Neural progenitor cell (in vitro differentiated cells): ENCODE measurements around the gene FARP1. TPM values are rescaled to one million over a fixed set of nuclear protein-coding genes. Genes with fewer than 3 reads are reported as not detected.

Source experiments
- DNase-seq: peaks from one replicate; pipeline ENCODE4 v3.0.0-alpha.2; 2016; ENCODE audit warnings: low spot score
- H2AFZ ChIP-seq: fragments of 200-600 bp; sonication (generic); replicated peaks from 2 replicates; pipeline ENCODE4 v1.6.1; 2016; ENCODE audit warnings: antibody characterized with exemption
- H3F3A ChIP-seq: fragments of 200-600 bp; sonication (generic); 2 replicates; pipeline ENCODE4 v1.6.1; 2016; ENCODE audit warnings: antibody characterized with exemption, low read depth
- H3K27ac ChIP-seq: fragments of 200-600 bp; sonication (generic); 2 replicates; pipeline ENCODE4 v1.5.1; 2016; ENCODE audit warnings: mild to moderate bottlenecking
- H3K27me3 ChIP-seq: fragments of 200-600 bp; sonication (generic); 2 replicates; pipeline ENCODE4 v1.6.1; 2016; ENCODE audit warnings: mild to moderate bottlenecking, moderate library complexity
- H3K36me3 ChIP-seq: fragments of 200-600 bp; sonication (generic); 2 replicates; pipeline ENCODE4 v1.5.1; 2016
- H3K4me1 ChIP-seq: fragments of 200-600 bp; sonication (generic); 2 replicates; pipeline ENCODE4 v1.6.1; 2016; ENCODE audit warnings: mixed run types
- H3K4me2 ChIP-seq: fragments of 200-600 bp; sonication (generic); 2 replicates; pipeline ENCODE4 v1.6.1; 2016
- H3K4me3 ChIP-seq: fragments of 200-600 bp; sonication (generic); 2 replicates; pipeline ENCODE4 v1.5.1; 2016
- H3K79me2 ChIP-seq: fragments of 200-600 bp; sonication (generic); 2 replicates; pipeline ENCODE4 v1.6.1; 2016; ENCODE audit warnings: low read depth
- H3K9ac ChIP-seq: fragments of 200-600 bp; sonication (generic); 2 replicates; pipeline ENCODE4 v1.6.1; 2016
- H3K9me3 ChIP-seq: fragments of 200-600 bp; sonication (generic); 2 replicates; pipeline ENCODE4 v1.5.1; 2016; ENCODE audit warnings: low read depth
- H4K20me1 ChIP-seq: fragments of 200-600 bp; sonication (generic); 2 replicates; pipeline ENCODE4 v1.6.1; 2016; ENCODE audit warnings: low read depth
- H3K27ac Mint-ChIP-seq: 3 replicates; pipeline ENCODE4 v1.8.0; 2021; ENCODE audit warnings: mixed read lengths
- H3K27me3 Mint-ChIP-seq: 2 replicates; pipeline ENCODE4 v1.8.0; 2022; ENCODE audit warnings: low read depth, mild to moderate bottlenecking, inconsistent platforms, moderate library complexity, mixed read lengths; ENCODE audit not compliant: insufficient read depth
- H3K36me3 Mint-ChIP-seq: 3 replicates; pipeline ENCODE4 v1.8.0; 2021; ENCODE audit warnings: mixed read lengths
- H3K4me1 Mint-ChIP-seq: 3 replicates; pipeline ENCODE4 v1.8.0; 2021; ENCODE audit warnings: mixed read lengths
- H3K4me3 Mint-ChIP-seq: 3 replicates; pipeline ENCODE4 v1.8.0; 2021; ENCODE audit warnings: mild to moderate bottlenecking, moderate library complexity, mixed read lengths
- H3K9me3 Mint-ChIP-seq: 3 replicates; pipeline ENCODE4 v1.8.0; 2020; ENCODE audit warnings: mixed read lengths
- EZH2 ChIP-seq: fragments of 200-600 bp; sonication (generic); IDR thresholded peaks from 2 replicates; pipeline ENCODE4 v1.6.1; 2017; ENCODE audit warnings: antibody characterized with exemption, mild to moderate bottlenecking, moderate library complexity
- EZH2phosphoT487 ChIP-seq: fragments of 200-600 bp; sonication (generic); IDR thresholded peaks from 2 replicates; pipeline ENCODE4 v1.6.1; 2017; ENCODE audit warnings: antibody characterized with exemption
- total RNA-seq: library from RNA; depleted of rRNA; stranded (reverse); fragments of >200 nt; gene quantifications from 2 replicates; pipeline ENCODE4 v1.2.3, GENCODE V29; 2015; ENCODE audit warnings: low replicate concordance
- TF ChIP-seq, protein P1 (sequence below): fragments of 200-600 bp; sonication (generic); IDR thresholded peaks from 2 replicates; pipeline ENCODE4 v1.5.1; 2017; ENCODE audit warnings: antibody characterized with exemption, mild to moderate bottlenecking

Gene FARP1
- total RNA-seq, 1 donor from 2014 or later, result 78.0 TPM

GRCh38 chr13:98176777-98177608 lies 34.1 kb downstream of the FARP1 start, which contains the start of gene RNF113B:
Gene RNF113B, minus strand, starts transcription at chr13:98177269. Its CDS starts 33 bp downstream, at chr13:98177236.
- H3K27ac Mint-ChIP-seq, result no peak within 1 kb of the TSS
- H3K27me3 Mint-ChIP-seq, result no peaks in the 10 kb centered on the region
- Histone ChIP-seq H2AFZ (no peak within 1 kb of the TSS), H3K27me3 (no peaks in the 10 kb centered on the region), H3K4me2 (no peak within 1 kb of the TSS), H3K9ac (no peak within 1 kb of the TSS), H4K20me1 (peaks cover 42% of the 10 kb centered on the region), H3K36me3 (no peaks in the 10 kb centered on the region), H3K27ac (no peak within 1 kb of the TSS), H3K9me3 (no peaks in the 10 kb centered on the region), H3K4me3 (no peak within 1 kb of the TSS), H3K4me1 (peaks cover 38% of the 10 kb centered on the region), H3K79me2 (peaks cover 87% of the 10 kb centered on the region), H3F3A (no peaks in the 10 kb centered on the region)
- no peak for TF ChIP-seq EZH2
- no peak within 1 kb of the TSS for H3K4me3 Mint-ChIP-seq
- H3K36me3 Mint-ChIP-seq, result peaks cover 34% of the 10 kb centered on the region
- peaks cover 19% of the 10 kb centered on the region for H3K9me3 Mint-ChIP-seq
- DNase-seq, result no peak
- H3K4me1 Mint-ChIP-seq, result peaks cover 38% of the 10 kb centered on the region

- Mint-ChIP-seq H3K4me1 (peaks cover 8% of the 10 kb centered on the region), H3K27me3 (no peaks in the 10 kb centered on the region), H3K4me3 (no peak overlapping the region), H3K9me3 (peaks cover 20% of the 10 kb centered on the region), H3K27ac (no peak overlapping the region), H3K36me3 (peaks cover 35% of the 10 kb centered on the region)
- peaks cover 10% of the 10 kb centered on the region for H3K4me1 ChIP-seq
- H4K20me1 ChIP-seq, result peaks cover 11% of the 10 kb centered on the region
- TF ChIP-seq, protein P1, sequence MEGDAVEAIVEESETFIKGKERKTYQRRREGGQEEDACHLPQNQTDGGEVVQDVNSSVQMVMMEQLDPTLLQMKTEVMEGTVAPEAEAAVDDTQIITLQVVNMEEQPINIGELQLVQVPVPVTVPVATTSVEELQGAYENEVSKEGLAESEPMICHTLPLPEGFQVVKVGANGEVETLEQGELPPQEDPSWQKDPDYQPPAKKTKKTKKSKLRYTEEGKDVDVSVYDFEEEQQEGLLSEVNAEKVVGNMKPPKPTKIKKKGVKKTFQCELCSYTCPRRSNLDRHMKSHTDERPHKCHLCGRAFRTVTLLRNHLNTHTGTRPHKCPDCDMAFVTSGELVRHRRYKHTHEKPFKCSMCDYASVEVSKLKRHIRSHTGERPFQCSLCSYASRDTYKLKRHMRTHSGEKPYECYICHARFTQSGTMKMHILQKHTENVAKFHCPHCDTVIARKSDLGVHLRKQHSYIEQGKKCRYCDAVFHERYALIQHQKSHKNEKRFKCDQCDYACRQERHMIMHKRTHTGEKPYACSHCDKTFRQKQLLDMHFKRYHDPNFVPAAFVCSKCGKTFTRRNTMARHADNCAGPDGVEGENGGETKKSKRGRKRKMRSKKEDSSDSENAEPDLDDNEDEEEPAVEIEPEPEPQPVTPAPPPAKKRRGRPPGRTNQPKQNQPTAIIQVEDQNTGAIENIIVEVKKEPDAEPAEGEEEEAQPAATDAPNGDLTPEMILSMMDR, result no peak
- TF ChIP-seq EZH2phosphoT487 (no peak), EZH2 (no peak)
- no peaks in the 10 kb centered on the region for H3K36me3 ChIP-seq
- no peak overlapping the region for H2AFZ ChIP-seq
- H3K27ac ChIP-seq, result no peak overlapping the region
- no peak overlapping the region for H3K4me2 ChIP-seq
- no peak overlapping the region for H3K9ac ChIP-seq
- peaks cover 87% of the 10 kb centered on the region for H3K79me2 ChIP-seq
- no peak overlapping the region for H3K4me3 ChIP-seq
- H3F3A ChIP-seq, result no peaks in the 10 kb centered on the region
- no peaks in the 10 kb centered on the region for H3K27me3 ChIP-seq
- H3K9me3 ChIP-seq, result no peaks in the 10 kb centered on the region
- no peak for DNase-seq
Observed at GRCh38 chr13:98180092-98180491, 37.2 kb downstream of the FARP1 start.

- Histone ChIP-seq H3K4me3 (no peak overlapping the region), H3K27me3 (no peaks in the 10 kb centered on the region), H3K79me2 (peaks cover 88% of the 10 kb centered on the region), H3K4me2 (no peak overlapping the region), H3K27ac (no peak overlapping the region), H4K20me1 (peaks cover 6% of the 10 kb centered on the region), H3K9me3 (no peaks in the 10 kb centered on the region), H3K9ac (no peak overlapping the region), H3K36me3 (no peaks in the 10 kb centered on the region), H2AFZ (no peak overlapping the region), H3F3A (no peaks in the 10 kb centered on the region), H3K4me1 (no peaks in the 10 kb centered on the region)
- Mint-ChIP-seq H3K27me3 (no peaks in the 10 kb centered on the region), H3K4me3 (no peak overlapping the region), H3K27ac (no peak overlapping the region), H3K36me3 (peaks cover 33% of the 10 kb centered on the region), H3K9me3 (peaks cover 20% of the 10 kb centered on the region), H3K4me1 (no peaks in the 10 kb centered on the region)
- no peak for DNase-seq
- TF ChIP-seq EZH2phosphoT487, result no peak
- TF ChIP-seq EZH2, result no peak
- TF ChIP-seq, protein P1, result no peak
Observed at GRCh38 chr13:98181111-98181815, 38.4 kb downstream of the FARP1 start.
